KOPT-K1 (cell line): Measurements from ENCODE around the gene TPCN1.

Experiments used
- H3K27ac ChIP-seq: fragments of 200-600 bp; sonication (generic); 2 replicates; pipeline ENCODE4 v1.5.1; 2016; ENCODE audit warnings: antibody characterized with exemption, mild to moderate bottlenecking, low read depth, low read length; ENCODE audit not compliant: poor library complexity, severe bottlenecking
- H3K36me3 ChIP-seq: fragments of 200-600 bp; sonication (generic); 2 replicates; pipeline ENCODE4 v1.5.1; 2017; ENCODE audit warnings: antibody characterized with exemption, mild to moderate bottlenecking, low read length, moderate library complexity; ENCODE audit not compliant: insufficient read depth
- H3K9me3 ChIP-seq: fragments of 200-600 bp; sonication (generic); 2 replicates; pipeline ENCODE4 v1.5.1; 2017; ENCODE audit warnings: antibody characterized with exemption, low read length, mild to moderate bottlenecking; ENCODE audit not compliant: insufficient read depth, poor library complexity, severe bottlenecking

TPCN1 gene

GRCh38 chr12:113286712-113287111 lies 65.4 kb downstream of the TPCN1 start:
- H3K36me3 ChIP-seq, result no peaks in the 10 kb centered on the region; the same call in 1 of the 2 replicates
- H3K27ac ChIP-seq, result no peak overlapping the region
- no peaks in the 10 kb centered on the region for H3K9me3 ChIP-seq

DNA sequence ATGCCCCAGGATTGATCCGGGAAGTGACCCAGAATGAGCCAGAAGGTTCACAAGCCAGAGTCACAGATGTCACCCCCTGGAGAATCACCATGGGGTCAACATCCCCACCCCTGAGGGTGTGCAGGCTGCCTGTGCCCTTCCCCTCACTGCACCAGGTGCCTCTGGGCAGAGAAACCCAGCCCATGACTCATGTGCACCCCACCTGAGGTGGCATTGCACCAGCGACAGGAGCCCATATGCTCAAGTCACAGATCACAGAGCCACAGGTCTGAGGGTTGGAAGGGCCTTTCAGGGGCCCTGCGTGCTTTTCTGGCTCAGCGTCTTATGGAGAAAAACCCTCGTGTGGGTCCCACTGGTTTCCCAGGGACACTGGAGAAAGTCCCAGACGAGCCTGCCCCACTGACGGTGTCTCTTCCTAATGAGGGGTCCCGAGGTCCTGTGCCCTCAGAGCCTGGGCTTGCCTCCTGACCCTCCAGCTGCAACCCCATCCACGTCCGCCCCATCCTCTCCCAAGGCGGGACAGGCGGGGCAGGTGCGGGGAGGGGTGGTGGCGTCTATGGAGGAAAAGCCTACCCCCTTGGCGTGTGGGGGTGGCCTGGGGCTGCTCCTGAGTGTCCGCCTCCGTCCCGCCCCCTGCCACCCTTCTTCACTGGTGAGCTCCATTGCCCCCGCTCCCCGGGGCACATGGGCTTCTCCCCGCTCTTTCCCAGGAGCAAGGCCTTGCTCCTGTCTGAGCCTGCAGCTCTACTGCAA lies 66.1 kb downstream of the TPCN1 start:
- Histone ChIP-seq H3K36me3 (no peaks in the 10 kb centered on the region; the same call in 1 of the 2 replicates), H3K9me3 (no peaks in the 10 kb centered on the region), H3K27ac (no peak overlapping the region)

- H3K9me3 ChIP-seq, result no peaks in the 10 kb centered on the region
- H3K27ac ChIP-seq, result no peak overlapping the region
- peaks cover 6% of the 10 kb centered on the region; the same call in 1 of the 2 replicates for H3K36me3 ChIP-seq
These were observed 66.6 kb downstream of the TPCN1 start for GRCh38 chr12:113287899-113288282.

DNA sequence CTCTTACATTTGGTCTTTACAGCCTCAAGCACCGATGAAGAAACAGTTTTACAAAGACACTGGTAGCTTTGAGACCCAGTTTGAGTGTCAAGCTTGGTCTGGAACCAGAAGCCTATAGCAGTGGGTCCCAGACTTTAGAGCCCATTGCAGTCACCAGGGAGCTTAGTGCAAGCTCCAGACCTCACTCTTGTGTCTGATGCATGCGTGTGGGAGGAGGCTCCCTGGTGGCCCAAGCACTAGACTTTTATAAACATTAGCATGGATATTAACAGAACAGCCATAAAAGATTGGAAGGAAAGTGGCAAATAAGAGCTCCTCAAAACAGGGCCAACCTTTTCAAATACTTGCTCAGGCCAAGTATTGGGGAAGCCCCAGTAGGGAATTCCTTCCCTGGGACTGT lies 68.1 kb downstream of the TPCN1 start:
- no peak overlapping the region for H3K27ac ChIP-seq
- peaks cover 13% of the 10 kb centered on the region; the same call in 1 of the 2 replicates for H3K36me3 ChIP-seq
- H3K9me3 ChIP-seq, result no peaks in the 10 kb centered on the region

DNA sequence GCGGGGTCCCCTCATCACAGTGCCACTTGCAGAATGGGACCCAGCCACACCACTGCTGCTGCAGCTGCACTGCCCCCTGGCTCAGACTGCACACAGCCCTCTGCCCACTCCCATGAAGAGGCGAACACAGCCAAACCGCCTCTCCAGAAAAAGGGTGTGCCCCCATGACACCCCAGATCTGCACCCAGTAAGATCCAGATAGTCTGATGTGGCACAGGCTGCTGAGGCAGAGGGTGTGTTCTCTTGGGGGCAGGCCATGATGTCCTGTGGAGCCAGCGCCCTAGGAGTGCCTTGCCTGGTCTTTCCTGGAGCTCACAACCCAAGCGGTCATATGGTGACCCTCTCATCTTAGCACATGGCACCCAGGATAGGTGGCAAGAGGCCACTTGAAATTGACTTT lies 69.2 kb downstream of the TPCN1 start:
- H3K36me3 ChIP-seq, result peaks cover 13% of the 10 kb centered on the region; the same call in 1 of the 2 replicates
- H3K9me3 ChIP-seq, result no peaks in the 10 kb centered on the region
- no peak overlapping the region for H3K27ac ChIP-seq

DNA sequence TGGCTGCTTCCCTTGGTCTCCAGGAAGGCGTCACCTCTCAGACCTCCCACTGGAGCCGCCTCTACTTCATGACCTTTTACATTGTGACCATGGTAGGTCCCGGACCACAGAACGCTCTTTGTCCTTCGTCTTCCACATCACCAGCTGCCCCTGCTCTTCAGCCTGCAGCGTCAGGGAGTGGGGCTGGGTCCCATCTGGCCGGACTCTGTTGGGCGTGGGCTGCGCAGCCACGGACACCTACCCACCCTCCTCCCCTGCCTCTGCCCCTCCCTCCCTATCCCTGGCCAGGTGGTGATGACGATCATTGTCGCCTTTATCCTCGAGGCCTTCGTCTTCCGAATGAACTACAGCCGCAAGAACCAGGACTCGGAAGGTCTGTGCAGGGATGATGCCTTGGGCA lies 70.3 kb downstream of the TPCN1 start:
- no peaks in the 10 kb centered on the region for H3K9me3 ChIP-seq
- H3K36me3 ChIP-seq, result peaks cover 17% of the 10 kb centered on the region
- H3K27ac ChIP-seq, result no peak overlapping the region

GRCh38 chr12:113292091-113292490 lies 70.8 kb downstream of the TPCN1 start:
- no peaks in the 10 kb centered on the region for H3K9me3 ChIP-seq
- no peak overlapping the region for H3K27ac ChIP-seq
- peaks cover 17% of the 10 kb centered on the region for H3K36me3 ChIP-seq

DNA sequence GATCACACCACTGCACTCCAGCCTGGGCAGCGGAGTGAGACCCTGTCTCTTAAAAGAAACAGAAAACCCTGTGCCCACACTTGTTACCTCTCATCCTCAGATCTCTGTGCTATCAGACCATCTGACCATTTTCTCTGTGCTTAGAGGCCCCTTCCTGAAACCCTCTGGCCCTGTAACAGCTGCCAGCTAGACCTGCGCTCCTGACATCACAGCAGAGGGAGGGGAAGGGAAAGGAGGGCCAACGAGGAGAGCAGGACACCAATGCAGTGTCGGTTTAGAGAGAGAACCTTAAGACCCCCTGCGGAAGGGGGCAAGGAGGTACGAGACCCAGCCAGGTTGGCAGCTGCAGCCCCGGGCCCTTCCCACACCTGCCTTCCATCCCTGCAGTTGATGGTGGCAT lies 71.3 kb downstream of the TPCN1 start:
- H3K27ac ChIP-seq, result no peak overlapping the region
- peaks cover 17% of the 10 kb centered on the region for H3K36me3 ChIP-seq

GRCh38 chr12:113293100-113293499 lies 71.8 kb downstream of the TPCN1 start:
- no peak overlapping the region for H3K27ac ChIP-seq
- no peaks in the 10 kb centered on the region for H3K9me3 ChIP-seq
- H3K36me3 ChIP-seq, result peaks cover 17% of the 10 kb centered on the region

More for the DNA sequence above, 71.3 kb downstream of the TPCN1 start:
- H3K9me3 ChIP-seq, result no peaks in the 10 kb centered on the region

- Histone ChIP-seq H3K9me3 (no peaks in the 10 kb centered on the region), H3K36me3 (peaks cover 23% of the 10 kb centered on the region), H3K27ac (no peak overlapping the region)
These were observed 74.8 kb downstream of the TPCN1 start for GRCh38 chr12:113295886-113296556.

- H3K36me3 ChIP-seq, result peaks cover 26% of the 10 kb centered on the region
- no peaks in the 10 kb centered on the region for H3K9me3 ChIP-seq
- no peak overlapping the region for H3K27ac ChIP-seq
These were observed 75.4 kb downstream of the TPCN1 start for GRCh38 chr12:113296557-113297213.

DNA sequence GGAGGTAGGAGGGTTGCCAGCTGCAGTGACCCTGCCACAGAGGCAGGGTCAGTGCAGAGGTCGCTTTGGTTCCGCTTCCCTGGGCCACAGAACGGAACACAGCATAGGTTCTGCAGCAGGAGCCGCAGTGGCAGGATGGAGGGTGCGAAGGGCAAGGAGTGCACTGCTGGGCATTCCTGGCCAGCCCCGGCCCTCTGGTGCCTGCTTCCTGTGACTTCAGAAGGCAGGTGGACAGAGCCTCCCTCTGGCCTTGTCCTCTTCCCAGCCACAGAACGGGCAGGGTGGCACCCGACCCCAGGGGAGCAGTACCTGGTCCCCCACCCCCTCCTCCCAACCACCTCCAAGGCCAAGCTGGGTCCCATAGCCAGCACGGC lies 75.9 kb downstream of the TPCN1 start:
- Histone ChIP-seq H3K36me3 (peaks cover 32% of the 10 kb centered on the region), H3K27ac (no peak overlapping the region), H3K9me3 (no peaks in the 10 kb centered on the region)

DNA sequence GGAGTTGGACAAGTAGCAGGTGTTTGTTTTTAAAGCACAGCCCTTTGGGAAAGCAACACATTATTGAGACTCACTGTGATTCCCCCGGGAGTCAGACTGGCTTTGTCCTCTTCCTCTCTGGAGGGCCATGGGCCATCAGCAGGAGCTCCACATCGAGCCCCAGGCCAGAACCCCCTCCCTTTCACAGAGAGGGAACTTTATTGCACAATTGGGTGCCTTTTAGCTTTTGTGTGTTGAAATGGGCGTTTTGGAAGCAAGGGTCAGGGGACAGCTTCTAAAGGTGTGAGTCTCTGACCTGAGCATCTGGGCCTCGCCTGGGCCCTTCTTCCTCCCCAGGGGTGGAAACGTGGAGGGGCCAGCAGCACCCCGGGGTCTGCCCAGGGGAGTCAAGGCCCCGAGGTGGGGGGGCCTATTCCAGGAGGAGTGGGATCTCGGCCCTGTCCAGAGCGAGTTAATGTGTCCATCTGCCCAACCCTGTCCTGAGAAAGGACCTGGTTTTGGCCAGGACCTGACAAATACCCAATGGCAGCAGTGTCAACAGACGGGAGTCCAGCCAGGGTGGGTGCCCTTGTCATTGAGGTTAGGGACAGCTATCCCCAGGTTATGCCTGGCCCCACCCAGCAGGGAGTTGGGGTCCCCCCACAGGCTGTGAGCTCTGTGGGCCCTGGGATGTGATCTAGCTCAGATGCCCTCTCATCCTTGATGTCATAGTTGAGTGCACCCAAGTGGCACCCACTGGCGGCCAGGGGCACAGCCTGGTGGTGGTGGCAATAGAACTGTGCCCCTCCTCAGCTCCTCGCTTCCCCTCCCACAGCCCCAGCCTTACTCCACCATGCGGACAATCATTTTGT lies 76.6 kb downstream of the TPCN1 start:
- H3K27ac ChIP-seq, result no peak overlapping the region
- H3K36me3 ChIP-seq, result peaks cover 29% of the 10 kb centered on the region
- H3K9me3 ChIP-seq, result no peaks in the 10 kb centered on the region

DNA sequence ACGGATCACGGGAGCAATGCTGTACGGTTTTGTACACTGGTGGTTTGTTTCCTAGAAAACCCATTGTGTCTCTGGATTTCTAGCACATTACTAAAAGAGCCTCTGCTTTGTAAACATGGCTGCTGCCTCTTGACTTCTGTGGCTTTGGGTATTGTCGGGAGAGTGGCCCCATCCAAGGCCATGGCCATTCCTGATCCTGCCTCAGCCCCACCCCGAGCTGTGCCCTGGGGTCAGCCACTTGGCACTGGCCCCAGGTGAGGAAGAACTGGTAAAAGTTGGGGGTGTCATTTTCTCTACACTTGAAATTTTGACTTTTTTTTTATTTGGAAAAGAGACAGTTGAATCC lies 77.2 kb downstream of the TPCN1 start:
- no peak overlapping the region for H3K27ac ChIP-seq
- H3K36me3 ChIP-seq, result peaks cover 25% of the 10 kb centered on the region
- H3K9me3 ChIP-seq, result no peaks in the 10 kb centered on the region
